SK-N-SH treated with all-trans-retinoic acid at 6 μM for 48 hours (cell line): ENCODE results near the gene ACOX1.

ENCODE experiments used
- ATAC-seq: fragments of 200-7000 bp; cut with Tn5 transposase; 3 replicates; pipeline ENCODE4 v1.9.1; 2020; ENCODE audit warnings: mild to moderate bottlenecking, moderate library complexity
- ARNTL ChIP-seq: fragments of 450-650 bp; formaldehyde crosslinking; IDR thresholded peaks from 2 replicates; pipeline ENCODE4 v1.5.0; 2020; ENCODE audit warnings: low read depth, mild to moderate bottlenecking, moderate library complexity, borderline replicate concordance
- BACH2 ChIP-seq: fragments of 250-450 bp; sonication (Bioruptor Pico); IDR thresholded peaks from 2 replicates; pipeline ENCODE4 v1.9.0; 2021; ENCODE audit warnings: mild to moderate bottlenecking, borderline replicate concordance
- CSDC2 ChIP-seq: fragments of 250-450 bp; sonication (Bioruptor Pico); IDR thresholded peaks from 2 replicates; pipeline ENCODE4 v1.5.0; 2020; ENCODE audit warnings: mild to moderate bottlenecking, moderate library complexity
- ESRRG ChIP-seq: fragments of 250-450 bp; sonication (Bioruptor Pico); IDR thresholded peaks from 2 replicates; pipeline ENCODE4 v1.6.1; 2021; ENCODE audit warnings: mild to moderate bottlenecking
- GLIS3 ChIP-seq: fragments of 250-450 bp; sonication (Bioruptor Pico); IDR thresholded peaks from 2 replicates; pipeline ENCODE4 v1.5.0; 2020; ENCODE audit warnings: mild to moderate bottlenecking, moderate library complexity
- ISL1 ChIP-seq: fragments of 250-450 bp; sonication (Bioruptor Pico); IDR thresholded peaks from 2 replicates; pipeline ENCODE4 v2.1.2; 2022; ENCODE audit warnings: mild to moderate bottlenecking, moderate library complexity
- OSR1 ChIP-seq: fragments of 250-450 bp; sonication (Bioruptor Pico); IDR thresholded peaks from 2 replicates; pipeline ENCODE4 v1.8.0; 2022; ENCODE audit warnings: moderate library complexity, mild to moderate bottlenecking, inconsistent platforms
- PPARA ChIP-seq: fragments of 250-450 bp; sonication (Bioruptor Pico); IDR thresholded peaks from 2 replicates; pipeline ENCODE4 v1.5.0; 2020; ENCODE audit warnings: mild to moderate bottlenecking, borderline replicate concordance
- RARB ChIP-seq: fragments of 250-450 bp; sonication (Bioruptor Pico); IDR thresholded peaks from 2 replicates; pipeline ENCODE4 v1.8.0; 2021; ENCODE audit warnings: mild to moderate bottlenecking, moderate library complexity
- SNAI2 ChIP-seq: fragments of 250-450 bp; sonication (Bioruptor Pico); IDR thresholded peaks from 2 replicates; pipeline ENCODE4 v1.5.0; 2020; ENCODE audit warnings: mild to moderate bottlenecking, moderate library complexity
- TCF4 ChIP-seq: fragments of 250-450 bp; sonication (Bioruptor Pico); IDR thresholded peaks from 2 replicates; pipeline ENCODE4 v1.8.0; 2021; ENCODE audit warnings: mild to moderate bottlenecking, moderate library complexity, borderline replicate concordance
- TOX ChIP-seq: fragments of 250-450 bp; sonication (Bioruptor Pico); IDR thresholded peaks from 2 replicates; pipeline ENCODE4 v1.8.0; 2021; ENCODE audit warnings: mild to moderate bottlenecking, moderate library complexity, borderline replicate concordance
- ZC3H10 ChIP-seq: fragments of 250-450 bp; sonication (Bioruptor Pico); IDR thresholded peaks from 2 replicates; pipeline ENCODE4 v1.5.1; 2021; ENCODE audit warnings: mild to moderate bottlenecking, moderate library complexity
- ZFP3 ChIP-seq: fragments of 250-450 bp; sonication (Bioruptor Pico); IDR thresholded peaks from 2 replicates; pipeline ENCODE4 v1.5.0; 2020; ENCODE audit warnings: mild to moderate bottlenecking, moderate library complexity
- ZFP30 ChIP-seq: fragments of 450-650 bp; formaldehyde crosslinking; IDR thresholded peaks from 2 replicates; pipeline ENCODE4 v1.5.0; 2022; ENCODE audit warnings: mild to moderate bottlenecking, moderate library complexity
- ZNF565 ChIP-seq: fragments of 450-650 bp; formaldehyde crosslinking; conservative IDR thresholded peaks from 2 replicates; pipeline ENCODE4 v1.5.0; 2020; ENCODE audit warnings: low read depth, mild to moderate bottlenecking, moderate library complexity
- ZNF70 ChIP-seq: fragments of 450-650 bp; formaldehyde crosslinking; IDR thresholded peaks from 2 replicates; pipeline ENCODE4 v1.5.0; 2020; ENCODE audit warnings: mild to moderate bottlenecking, moderate library complexity
- ZNF8 ChIP-seq: fragments of 450-650 bp; formaldehyde crosslinking; IDR thresholded peaks from 2 replicates; pipeline ENCODE4 v1.5.0; 2020; ENCODE audit warnings: mild to moderate bottlenecking, moderate library complexity
- TF ChIP-seq, protein P1 (sequence below): fragments of 250-450 bp; sonication (Bioruptor Pico); IDR thresholded peaks from 2 replicates; pipeline ENCODE4 v1.5.1; 2021; ENCODE audit warnings: mild to moderate bottlenecking, moderate library complexity
- TF ChIP-seq, protein P2 (sequence below): fragments of 250-450 bp; sonication (Bioruptor Pico); IDR thresholded peaks from 2 replicates; pipeline ENCODE4 v1.8.0; 2021; ENCODE audit warnings: low read depth, mild to moderate bottlenecking, moderate library complexity, borderline replicate concordance
- TF ChIP-seq, protein P3 (sequence below): fragments of 250-450 bp; sonication (Bioruptor Pico); IDR thresholded peaks from 2 replicates; pipeline ENCODE4 v1.5.0; 2020; ENCODE audit warnings: mild to moderate bottlenecking, moderate library complexity

Gene ACOX1

DNA sequence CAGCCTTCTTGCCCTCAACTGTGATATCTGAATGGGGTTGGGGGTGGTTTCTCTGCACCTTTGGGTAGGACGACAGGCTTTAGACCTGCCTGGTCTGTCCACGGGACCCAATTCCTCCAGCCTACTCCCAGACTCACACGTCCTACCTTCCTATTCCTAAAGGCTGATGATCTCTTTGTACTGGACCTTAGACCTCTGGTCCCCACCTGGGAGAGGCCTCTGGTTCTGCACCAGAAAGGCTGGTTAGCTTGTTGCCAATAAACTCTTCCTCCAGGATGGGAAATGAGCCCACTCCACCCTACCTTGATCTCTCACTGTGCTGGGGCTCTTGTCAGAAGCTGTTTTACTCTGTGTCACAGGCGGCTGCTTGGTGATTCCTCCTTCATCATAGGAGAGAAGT is 52.5 kb downstream of the ACOX1 start:
- TF ChIP-seq BACH2 (no peak), ZFP30 (CRISPR knock-in tag) (no peak), OSR1 (no peak), CSDC2 (CRISPR knock-in tag) (no peak), ZNF70 (no peak), RARB (CRISPR knock-in tag) (no peak), SNAI2 (no peak), ARNTL (CRISPR knock-in tag) (no peak), PPARA (CRISPR knock-in tag) (no peak), ZC3H10 (CRISPR knock-in tag) (no peak), ZNF8 (CRISPR knock-in tag) (no peak), ZNF565 (CRISPR knock-in tag) (no peak), ZFP3 (CRISPR knock-in tag) (no peak), ISL1 (CRISPR knock-in tag) (no peak), GLIS3 (no peak), TCF4 (CRISPR knock-in tag) (no peak)
- TF ChIP-seq, protein P1, sequence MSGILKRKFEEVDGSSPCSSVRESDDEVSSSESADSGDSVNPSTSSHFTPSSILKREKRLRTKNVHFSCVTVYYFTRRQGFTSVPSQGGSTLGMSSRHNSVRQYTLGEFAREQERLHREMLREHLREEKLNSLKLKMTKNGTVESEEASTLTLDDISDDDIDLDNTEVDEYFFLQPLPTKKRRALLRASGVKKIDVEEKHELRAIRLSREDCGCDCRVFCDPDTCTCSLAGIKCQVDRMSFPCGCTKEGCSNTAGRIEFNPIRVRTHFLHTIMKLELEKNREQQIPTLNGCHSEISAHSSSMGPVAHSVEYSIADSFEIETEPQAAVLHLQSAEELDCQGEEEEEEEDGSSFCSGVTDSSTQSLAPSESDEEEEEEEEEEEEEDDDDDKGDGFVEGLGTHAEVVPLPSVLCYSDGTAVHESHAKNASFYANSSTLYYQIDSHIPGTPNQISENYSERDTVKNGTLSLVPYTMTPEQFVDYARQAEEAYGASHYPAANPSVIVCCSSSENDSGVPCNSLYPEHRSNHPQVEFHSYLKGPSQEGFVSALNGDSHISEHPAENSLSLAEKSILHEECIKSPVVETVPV (CRISPR knock-in tag), result no peak
- TF ChIP-seq, protein P2, sequence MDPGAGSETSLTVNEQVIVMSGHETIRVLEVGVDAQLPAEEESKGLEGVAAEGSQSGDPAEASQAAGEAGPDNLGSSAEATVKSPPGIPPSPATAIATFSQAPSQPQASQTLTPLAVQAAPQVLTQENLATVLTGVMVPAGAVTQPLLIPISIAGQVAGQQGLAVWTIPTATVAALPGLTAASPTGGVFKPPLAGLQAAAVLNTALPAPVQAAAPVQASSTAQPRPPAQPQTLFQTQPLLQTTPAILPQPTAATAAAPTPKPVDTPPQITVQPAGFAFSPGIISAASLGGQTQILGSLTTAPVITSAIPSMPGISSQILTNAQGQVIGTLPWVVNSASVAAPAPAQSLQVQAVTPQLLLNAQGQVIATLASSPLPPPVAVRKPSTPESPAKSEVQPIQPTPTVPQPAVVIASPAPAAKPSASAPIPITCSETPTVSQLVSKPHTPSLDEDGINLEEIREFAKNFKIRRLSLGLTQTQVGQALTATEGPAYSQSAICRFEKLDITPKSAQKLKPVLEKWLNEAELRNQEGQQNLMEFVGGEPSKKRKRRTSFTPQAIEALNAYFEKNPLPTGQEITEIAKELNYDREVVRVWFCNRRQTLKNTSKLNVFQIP, result no peak
- TF ChIP-seq, protein P3, sequence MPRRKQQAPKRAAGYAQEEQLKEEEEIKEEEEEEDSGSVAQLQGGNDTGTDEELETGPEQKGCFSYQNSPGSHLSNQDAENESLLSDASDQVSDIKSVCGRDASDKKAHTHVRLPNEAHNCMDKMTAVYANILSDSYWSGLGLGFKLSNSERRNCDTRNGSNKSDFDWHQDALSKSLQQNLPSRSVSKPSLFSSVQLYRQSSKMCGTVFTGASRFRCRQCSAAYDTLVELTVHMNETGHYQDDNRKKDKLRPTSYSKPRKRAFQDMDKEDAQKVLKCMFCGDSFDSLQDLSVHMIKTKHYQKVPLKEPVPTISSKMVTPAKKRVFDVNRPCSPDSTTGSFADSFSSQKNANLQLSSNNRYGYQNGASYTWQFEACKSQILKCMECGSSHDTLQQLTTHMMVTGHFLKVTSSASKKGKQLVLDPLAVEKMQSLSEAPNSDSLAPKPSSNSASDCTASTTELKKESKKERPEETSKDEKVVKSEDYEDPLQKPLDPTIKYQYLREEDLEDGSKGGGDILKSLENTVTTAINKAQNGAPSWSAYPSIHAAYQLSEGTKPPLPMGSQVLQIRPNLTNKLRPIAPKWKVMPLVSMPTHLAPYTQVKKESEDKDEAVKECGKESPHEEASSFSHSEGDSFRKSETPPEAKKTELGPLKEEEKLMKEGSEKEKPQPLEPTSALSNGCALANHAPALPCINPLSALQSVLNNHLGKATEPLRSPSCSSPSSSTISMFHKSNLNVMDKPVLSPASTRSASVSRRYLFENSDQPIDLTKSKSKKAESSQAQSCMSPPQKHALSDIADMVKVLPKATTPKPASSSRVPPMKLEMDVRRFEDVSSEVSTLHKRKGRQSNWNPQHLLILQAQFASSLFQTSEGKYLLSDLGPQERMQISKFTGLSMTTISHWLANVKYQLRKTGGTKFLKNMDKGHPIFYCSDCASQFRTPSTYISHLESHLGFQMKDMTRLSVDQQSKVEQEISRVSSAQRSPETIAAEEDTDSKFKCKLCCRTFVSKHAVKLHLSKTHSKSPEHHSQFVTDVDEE (CRISPR knock-in tag), result no peak
- ATAC-seq, result no peak

DNA sequence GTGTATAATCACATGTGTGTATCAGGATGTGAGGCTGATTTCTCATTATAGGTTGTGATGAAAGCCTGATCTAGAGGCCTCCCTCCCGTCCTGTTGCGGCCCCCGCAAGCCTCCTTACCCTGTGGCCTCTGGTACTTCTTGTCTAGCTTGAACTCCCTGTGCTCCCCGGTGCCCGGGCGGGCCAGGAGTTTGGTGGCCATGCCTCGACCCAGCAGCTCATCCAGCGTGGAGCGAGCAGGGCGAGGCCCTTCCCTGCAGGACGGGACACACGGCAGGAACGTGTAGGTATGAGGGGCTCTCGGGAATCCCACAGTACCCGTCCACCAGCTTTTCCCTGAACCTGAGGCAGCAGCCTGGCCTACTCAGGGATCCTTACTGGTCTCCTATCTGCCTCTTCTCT is 53.1 kb downstream of the ACOX1 start:
- no peak for ATAC-seq
- no peak for TF ChIP-seq ZNF565 (CRISPR knock-in tag)
- TF ChIP-seq ISL1 (CRISPR knock-in tag), result no peak
- no peak for TF ChIP-seq ZNF70
- no peak for TF ChIP-seq TOX
- no peak for TF ChIP-seq CSDC2 (CRISPR knock-in tag)
- TF ChIP-seq ESRRG (CRISPR knock-in tag), result no peak
- TF ChIP-seq ZC3H10 (CRISPR knock-in tag), result no peak
- TF ChIP-seq, all 23 proteins: peak for 0

DNA sequence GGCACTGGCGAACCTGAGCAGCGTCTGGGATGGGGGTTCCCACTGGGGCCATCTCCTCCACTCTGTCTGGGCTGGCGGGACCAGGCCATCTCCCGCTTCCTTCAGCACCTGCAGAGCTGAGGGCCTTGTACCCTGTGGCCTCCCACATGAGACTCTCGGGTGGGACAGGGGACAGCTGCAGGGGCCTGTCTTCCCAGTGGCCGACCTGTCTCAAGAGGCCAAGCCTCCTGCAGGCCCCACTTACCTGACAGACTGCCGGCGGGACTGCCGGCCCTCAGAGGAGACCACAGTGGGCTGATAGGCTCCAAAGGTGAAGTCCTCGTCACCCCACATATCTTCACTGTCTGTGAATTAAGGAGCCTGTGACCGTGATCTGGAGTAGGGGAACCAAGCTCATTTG is 53.9 kb downstream of the ACOX1 start:
- ATAC-seq, result no peak
- TF ChIP-seq ZFP30 (CRISPR knock-in tag) (no peak), TOX (no peak), ESRRG (CRISPR knock-in tag) (no peak), CSDC2 (CRISPR knock-in tag) (no peak), BACH2 (no peak), TCF4 (CRISPR knock-in tag) (no peak), ZFP3 (CRISPR knock-in tag) (no peak), ZNF8 (CRISPR knock-in tag) (no peak), ZNF565 (CRISPR knock-in tag) (no peak), ISL1 (CRISPR knock-in tag) (no peak), SNAI2 (no peak), ZNF70 (no peak), GLIS3 (no peak)

DNA sequence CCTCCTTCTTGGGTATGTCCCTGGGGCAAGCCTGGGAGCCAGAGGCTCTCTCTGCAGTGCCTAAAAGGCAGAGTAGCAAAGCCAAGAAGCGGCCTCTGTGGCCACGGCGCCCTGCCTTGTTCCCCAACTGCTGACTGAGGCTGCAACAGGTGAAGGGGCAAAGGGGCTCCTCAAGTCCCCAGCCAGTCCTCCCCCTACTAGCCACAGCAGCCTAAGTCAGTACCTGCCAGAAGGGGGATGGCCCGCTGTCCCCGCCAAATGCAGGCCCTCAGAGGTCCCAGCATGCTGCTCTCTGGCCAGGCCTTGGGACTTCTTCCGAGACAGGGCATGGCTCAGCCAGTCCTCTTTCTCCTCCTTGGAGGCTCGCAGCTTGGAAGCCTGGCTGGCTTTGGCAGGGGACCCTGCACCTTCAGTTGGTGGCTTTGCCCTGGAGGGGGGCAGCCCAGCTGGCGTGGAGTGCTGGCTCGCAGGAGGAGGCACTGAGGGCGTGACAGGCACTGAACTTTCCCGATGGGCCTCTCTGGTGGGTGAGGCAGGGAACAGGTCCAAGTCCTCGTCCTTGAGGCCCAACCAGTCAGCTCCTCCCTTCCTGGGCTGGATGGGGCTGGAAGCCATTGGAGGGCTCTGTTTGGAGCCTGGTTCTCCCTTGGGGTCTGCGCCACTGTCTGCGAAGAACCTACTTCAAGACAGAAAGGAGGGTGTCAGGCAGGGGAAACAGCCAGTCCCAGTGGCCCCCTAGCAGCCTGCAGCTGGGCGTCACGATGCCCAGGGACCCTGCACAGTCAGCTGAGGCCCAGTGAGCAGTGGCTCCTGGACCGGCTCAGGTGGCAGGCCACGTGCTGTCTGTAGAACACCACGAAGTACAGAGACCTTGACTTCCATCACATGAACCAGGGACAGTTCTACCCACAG is 55.7 kb downstream of the ACOX1 start:
- ATAC-seq, result no peak
- TF ChIP-seq TOX (no peak), ZNF8 (CRISPR knock-in tag) (no peak), ZFP3 (CRISPR knock-in tag) (no peak), ZFP30 (CRISPR knock-in tag) (no peak)
